Measurements from ENCODE around the gene PIWIL4.

Gene PIWIL4

GRCh38 chr11:94559361-94559760, 7.8 kb upstream of the PIWIL4 start:
- no peaks in the 10 kb centered on the region for H3K9me3 ChIP-seq (ENCODE audit: insufficient read depth, low read length, severe bottlenecking)
- H3K79me2 ChIP-seq (ENCODE audit: insufficient read depth, low read length) = no peaks in the 10 kb centered on the region
- no peaks in the 10 kb centered on the region for H3K36me3 ChIP-seq (ENCODE audit: insufficient read depth, low read length)
- no peak overlapping the region for H3K4me3 ChIP-seq (ENCODE audit: low read depth in 1 of 2, low read length in 2 of 2)
- no peak overlapping the region for H3K27ac ChIP-seq (ENCODE audit: low read length)
- DNase-seq (no peak), ATAC-seq (ENCODE audit: insufficient read depth, low read depth) (no peak)
- no peak overlapping the region for H3K9ac ChIP-seq (ENCODE audit: low read depth, low read length)
- H3K27me3 ChIP-seq (ENCODE audit: insufficient read depth, low read length, poor library complexity) = no peaks in the 10 kb centered on the region
- H4K20me1 ChIP-seq (ENCODE audit: insufficient read depth, low read length) = no peaks in the 10 kb centered on the region
- no peaks in the 10 kb centered on the region for H3K4me1 ChIP-seq (ENCODE audit: insufficient read depth, low read length)
- no peak for TF ChIP-seq CTCF (IDR thresholded peaks at IDR 0.05; ENCODE audit: borderline replicate concordance, extremely low read depth, low read length, poor library complexity, severe bottlenecking)
- no peak for TF ChIP-seq EZH2 (IDR thresholded peaks at IDR 0.05; ENCODE audit: borderline replicate concordance, low read depth, low read length, severe bottlenecking)
- no peak overlapping the region for H3K4me2 ChIP-seq (ENCODE audit: insufficient read depth, low read length)
- no peak overlapping the region for H2AFZ ChIP-seq (ENCODE audit: low read depth, low read length)

GRCh38 chr11:94560834-94561233, 6.3 kb upstream of the PIWIL4 start:
- no peaks in the 10 kb centered on the region for H3K79me2 ChIP-seq (ENCODE audit: insufficient read depth, low read length)

GRCh38 chr11:94563176-94563847, 3.9 kb upstream of the PIWIL4 start:
- Histone ChIP-seq H3K79me2 (ENCODE audit: insufficient read depth, low read length) (no peaks in the 10 kb centered on the region), H3K4me1 (ENCODE audit: insufficient read depth, low read length) (no peaks in the 10 kb centered on the region), H4K20me1 (ENCODE audit: insufficient read depth, low read length) (no peaks in the 10 kb centered on the region), H2AFZ (ENCODE audit: low read depth, low read length) (no peak overlapping the region), H3K4me2 (ENCODE audit: insufficient read depth, low read length) (no peak overlapping the region), H3K9ac (ENCODE audit: low read depth, low read length) (no peak overlapping the region), H3K4me3 (ENCODE audit: low read depth in 1 of 2, low read length in 2 of 2) (no peak overlapping the region), H3K9me3 (ENCODE audit: insufficient read depth, low read length, severe bottlenecking) (no peaks in the 10 kb centered on the region), H3K27ac (ENCODE audit: low read length) (no peak overlapping the region), H3K36me3 (ENCODE audit: insufficient read depth, low read length) (no peaks in the 10 kb centered on the region), H3K27me3 (ENCODE audit: insufficient read depth, low read length, poor library complexity) (no peaks in the 10 kb centered on the region)
- no peak for DNase-seq
- no peak for ATAC-seq (ENCODE audit: insufficient read depth, low read depth)
- TF ChIP-seq CTCF (IDR thresholded peaks at IDR 0.05; ENCODE audit: borderline replicate concordance, extremely low read depth, low read length, poor library complexity, severe bottlenecking) (no peak), EZH2 (IDR thresholded peaks at IDR 0.05; ENCODE audit: borderline replicate concordance, low read depth, low read length, severe bottlenecking) (no peak)

More at GRCh38 chr11:94560834-94561233, 6.3 kb upstream of the PIWIL4 start:
- H4K20me1 ChIP-seq (ENCODE audit: insufficient read depth, low read length) = no peaks in the 10 kb centered on the region
- ATAC-seq (ENCODE audit: insufficient read depth, low read depth) (no peak), DNase-seq (no peak)
- H3K9ac ChIP-seq (ENCODE audit: low read depth, low read length) = no peak overlapping the region
- H3K27me3 ChIP-seq (ENCODE audit: insufficient read depth, low read length, poor library complexity) = no peaks in the 10 kb centered on the region
- H3K27ac ChIP-seq (ENCODE audit: low read length) = no peak overlapping the region
- no peak overlapping the region for H2AFZ ChIP-seq (ENCODE audit: low read depth, low read length)
- H3K4me1 ChIP-seq (ENCODE audit: insufficient read depth, low read length) = no peaks in the 10 kb centered on the region
- no peak overlapping the region for H3K4me2 ChIP-seq (ENCODE audit: insufficient read depth, low read length)
- no peaks in the 10 kb centered on the region for H3K36me3 ChIP-seq (ENCODE audit: insufficient read depth, low read length)
- no peaks in the 10 kb centered on the region for H3K9me3 ChIP-seq (ENCODE audit: insufficient read depth, low read length, severe bottlenecking)
- H3K4me3 ChIP-seq (ENCODE audit: low read depth in 1 of 2, low read length in 2 of 2) = no peak overlapping the region
- TF ChIP-seq EZH2 (IDR thresholded peaks at IDR 0.05; ENCODE audit: borderline replicate concordance, low read depth, low read length, severe bottlenecking) (no peak), CTCF (IDR thresholded peaks at IDR 0.05; ENCODE audit: borderline replicate concordance, extremely low read depth, low read length, poor library complexity, severe bottlenecking) (no peak)
